CD4-positive, alpha-beta T cell treated with Interleukin-17A for 4 hours (primary cell): ENCODE data around the gene FLNC.

Experiments used
- DNase-seq: peaks from one replicate; pipeline ENCODE4 v3.0.0-alpha.2; 2020; ENCODE audit warnings: mixed read lengths

FLNC gene, protein sequence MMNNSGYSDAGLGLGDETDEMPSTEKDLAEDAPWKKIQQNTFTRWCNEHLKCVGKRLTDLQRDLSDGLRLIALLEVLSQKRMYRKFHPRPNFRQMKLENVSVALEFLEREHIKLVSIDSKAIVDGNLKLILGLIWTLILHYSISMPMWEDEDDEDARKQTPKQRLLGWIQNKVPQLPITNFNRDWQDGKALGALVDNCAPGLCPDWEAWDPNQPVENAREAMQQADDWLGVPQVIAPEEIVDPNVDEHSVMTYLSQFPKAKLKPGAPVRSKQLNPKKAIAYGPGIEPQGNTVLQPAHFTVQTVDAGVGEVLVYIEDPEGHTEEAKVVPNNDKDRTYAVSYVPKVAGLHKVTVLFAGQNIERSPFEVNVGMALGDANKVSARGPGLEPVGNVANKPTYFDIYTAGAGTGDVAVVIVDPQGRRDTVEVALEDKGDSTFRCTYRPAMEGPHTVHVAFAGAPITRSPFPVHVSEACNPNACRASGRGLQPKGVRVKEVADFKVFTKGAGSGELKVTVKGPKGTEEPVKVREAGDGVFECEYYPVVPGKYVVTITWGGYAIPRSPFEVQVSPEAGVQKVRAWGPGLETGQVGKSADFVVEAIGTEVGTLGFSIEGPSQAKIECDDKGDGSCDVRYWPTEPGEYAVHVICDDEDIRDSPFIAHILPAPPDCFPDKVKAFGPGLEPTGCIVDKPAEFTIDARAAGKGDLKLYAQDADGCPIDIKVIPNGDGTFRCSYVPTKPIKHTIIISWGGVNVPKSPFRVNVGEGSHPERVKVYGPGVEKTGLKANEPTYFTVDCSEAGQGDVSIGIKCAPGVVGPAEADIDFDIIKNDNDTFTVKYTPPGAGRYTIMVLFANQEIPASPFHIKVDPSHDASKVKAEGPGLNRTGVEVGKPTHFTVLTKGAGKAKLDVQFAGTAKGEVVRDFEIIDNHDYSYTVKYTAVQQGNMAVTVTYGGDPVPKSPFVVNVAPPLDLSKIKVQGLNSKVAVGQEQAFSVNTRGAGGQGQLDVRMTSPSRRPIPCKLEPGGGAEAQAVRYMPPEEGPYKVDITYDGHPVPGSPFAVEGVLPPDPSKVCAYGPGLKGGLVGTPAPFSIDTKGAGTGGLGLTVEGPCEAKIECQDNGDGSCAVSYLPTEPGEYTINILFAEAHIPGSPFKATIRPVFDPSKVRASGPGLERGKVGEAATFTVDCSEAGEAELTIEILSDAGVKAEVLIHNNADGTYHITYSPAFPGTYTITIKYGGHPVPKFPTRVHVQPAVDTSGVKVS (N-terminal part only)

GRCh38 chr7:128830231-128831177 lies at the start of gene FLNC:
TSS of gene FLNC (plus strand) at chr7:128830406. CDS start at chr7:128830638, 232 bp downstream.
- peak; percentile 52 for DNase-seq

DNA sequence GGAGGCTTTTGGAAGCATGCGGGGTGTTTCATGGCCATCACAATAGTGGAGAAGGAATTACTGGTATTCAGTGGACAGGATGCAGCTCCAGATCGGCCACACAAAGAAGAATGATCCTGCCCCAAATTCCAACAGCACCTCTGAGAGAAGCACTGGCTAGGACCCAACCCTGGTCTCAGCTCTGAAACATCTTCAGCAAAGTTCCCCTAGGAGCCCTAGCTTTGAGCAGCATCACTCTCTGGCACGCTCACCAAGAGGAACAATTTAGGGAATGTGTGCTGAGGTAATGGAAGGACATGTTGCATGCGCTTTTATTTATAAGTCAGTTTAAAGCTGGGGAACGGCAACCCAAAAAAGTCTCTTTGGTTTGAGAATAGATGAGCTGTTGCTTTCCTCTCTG lies 49.1 kb upstream of the FLNC start:
- no peak for DNase-seq

DNA sequence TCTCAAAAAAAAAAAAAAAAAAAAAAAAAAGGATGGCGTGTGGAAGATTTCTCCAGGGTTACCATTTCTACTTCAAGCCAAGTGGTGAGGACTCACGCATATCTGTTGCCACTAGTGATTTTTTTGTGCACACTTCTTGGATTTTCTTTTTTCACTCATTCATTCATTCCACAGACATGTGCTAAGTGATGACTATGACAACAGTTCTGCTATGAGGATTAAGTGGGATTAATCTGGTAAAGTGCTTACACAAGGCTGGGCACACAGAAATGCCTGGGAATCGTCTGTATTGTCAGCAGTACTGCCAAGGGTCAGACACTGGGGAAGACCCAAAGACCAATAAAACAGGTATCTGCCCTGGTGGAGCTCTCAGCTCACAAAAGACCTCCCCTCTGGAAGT lies 48.4 kb upstream of the FLNC start:
- DNase-seq = no peak

DNA sequence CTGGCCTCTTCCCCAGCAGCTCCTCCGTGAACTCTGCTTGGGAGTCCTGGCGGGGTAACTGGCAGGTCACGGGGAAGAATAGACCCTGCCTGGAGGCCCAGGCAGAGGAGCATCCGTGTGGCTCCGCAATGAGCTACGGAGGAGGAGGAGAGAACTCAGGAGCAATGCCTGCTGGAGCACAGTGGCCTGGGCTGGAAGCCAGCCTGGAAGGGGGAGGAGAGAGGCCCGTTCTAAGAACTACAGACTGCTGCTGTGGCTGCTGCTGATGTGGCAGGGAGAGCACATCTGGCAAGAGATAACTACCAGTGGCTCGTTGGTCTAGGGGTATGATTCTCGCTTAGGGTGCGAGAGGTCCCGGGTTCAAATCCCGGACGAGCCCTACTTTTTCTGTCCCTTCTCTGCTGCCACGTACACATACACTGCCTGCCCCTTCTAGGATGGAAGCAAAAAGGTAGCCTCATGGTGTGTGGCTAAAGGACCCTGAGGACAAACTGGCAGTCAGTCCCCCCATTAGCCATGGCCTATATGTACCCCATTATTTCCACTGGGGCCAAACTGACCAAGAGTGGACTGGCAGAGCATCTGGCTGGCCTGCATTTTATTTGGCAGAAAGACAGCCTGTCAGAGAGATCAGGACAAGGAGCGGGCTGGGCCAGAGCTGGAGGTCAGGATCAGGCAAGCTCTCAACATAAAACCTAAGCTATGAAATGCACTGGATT lies 46.9 kb upstream of the FLNC start:
- DNase-seq = no peak

DNA sequence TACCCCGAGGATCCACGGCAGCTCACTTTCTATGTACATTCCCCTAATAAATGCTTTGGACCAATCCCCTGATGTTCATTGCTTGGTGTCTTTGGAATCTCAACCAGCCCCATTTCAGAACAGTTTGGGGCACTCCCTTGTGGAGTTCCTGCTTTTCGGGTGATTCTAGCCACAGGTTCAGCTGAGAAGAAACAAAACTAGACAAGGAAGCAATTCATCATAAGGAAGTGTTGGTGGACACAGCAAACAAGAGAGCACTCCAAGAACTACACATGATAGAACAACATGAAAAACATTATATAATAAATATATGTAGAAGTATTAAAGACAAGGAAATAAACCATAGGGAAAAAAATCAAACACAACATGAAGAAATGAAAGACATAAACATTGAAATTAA lies 44.5 kb upstream of the FLNC start:
- DNase-seq = no peak

DNA sequence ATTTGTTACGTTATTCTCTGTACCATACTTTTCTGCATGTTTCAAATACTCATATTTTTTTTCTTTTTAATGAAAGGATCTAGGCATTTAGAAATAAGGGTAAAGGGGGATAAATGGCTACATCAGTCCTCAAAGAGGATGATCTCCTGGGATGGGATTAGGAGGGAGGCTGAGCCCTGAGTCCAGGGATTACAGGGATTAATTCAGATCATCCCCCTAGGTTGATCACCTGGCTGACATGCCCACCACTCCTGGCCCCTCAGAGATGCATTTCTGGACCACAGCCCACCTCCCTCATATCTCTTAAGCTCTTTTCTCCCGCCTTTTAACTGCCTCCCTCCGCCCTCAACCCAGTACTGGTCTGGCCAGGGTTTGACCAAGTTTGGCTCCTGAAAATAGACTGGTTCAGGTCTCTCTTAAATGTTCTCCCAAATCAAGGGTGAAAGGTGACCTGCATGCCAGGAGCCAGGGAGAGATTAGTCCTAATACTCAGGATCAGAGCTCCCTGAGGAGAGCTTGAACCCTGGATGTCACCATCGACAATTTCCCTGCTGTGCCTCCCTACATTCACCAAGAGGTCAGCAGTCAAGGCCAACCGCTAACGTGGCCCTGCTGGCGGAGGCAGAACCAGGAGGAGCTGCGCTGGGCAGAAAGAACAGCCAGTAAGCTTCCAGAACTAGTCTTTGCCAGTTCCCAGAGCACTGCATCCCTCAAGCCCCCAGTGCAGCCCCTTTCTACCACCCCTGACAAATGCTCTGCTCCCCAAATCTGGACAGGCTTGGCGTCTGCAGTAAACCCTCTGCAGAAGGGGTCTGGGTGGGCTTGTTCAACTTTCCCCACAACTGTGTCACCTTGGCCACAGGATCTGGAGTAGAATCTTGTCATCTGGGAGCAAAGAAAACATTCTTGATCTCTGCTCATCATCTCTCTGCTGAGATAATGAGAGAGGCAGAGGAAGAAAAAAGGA lies 41.5 kb upstream of the FLNC start:
- no peak for DNase-seq

- peak; percentile 17 for DNase-seq
Observed at GRCh38 chr7:128790315-128791041, 39.7 kb upstream of the FLNC start.

DNA sequence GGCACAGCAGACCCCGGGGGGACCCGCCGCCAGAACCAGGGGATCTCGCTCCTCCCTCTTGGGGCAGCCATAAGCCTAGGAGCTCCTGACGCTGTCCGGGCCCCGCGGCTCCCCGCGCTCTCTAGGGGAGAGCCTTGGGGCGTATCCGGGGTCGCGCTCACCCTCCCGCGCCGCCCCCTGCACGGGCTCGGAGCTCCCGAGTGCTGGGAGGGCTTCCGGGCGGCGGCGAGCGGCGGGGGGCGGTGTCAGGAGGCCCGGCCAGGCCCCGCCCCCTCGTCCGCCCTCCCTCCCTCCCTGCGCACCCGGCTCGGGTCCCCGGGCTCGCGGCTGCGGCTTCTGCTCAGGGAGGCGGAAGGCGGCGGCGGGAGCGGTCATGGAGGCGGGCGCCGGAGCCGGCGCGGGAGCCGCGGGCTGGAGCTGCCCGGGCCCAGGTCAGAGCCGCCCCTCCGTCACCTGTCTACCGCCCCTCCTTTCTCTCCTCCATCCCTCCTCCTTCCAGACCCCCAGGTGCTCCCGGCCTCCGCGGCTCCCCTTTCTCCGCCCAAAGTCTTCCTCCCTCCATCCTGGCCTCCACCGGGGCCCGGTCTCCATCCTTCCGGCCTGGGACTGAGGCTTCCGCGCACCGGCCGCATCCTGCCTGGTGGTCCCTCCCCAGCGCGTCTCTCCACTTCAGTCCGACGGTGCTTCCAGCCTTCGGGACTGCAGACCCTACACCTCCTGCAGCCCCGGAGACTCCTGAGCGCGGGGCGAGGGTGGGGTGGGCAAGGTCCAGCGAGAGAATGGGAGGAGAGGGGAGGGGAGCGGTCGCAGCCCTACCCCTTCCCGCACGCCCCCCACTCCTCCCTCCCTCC lies 38.9 kb upstream of the FLNC start, which contains the start of gene CCDC136:
CCDC136 (plus strand) TSS at position 848 of the 851 bp plus-strand sequence. CDS start 444 bp downstream, outside the sequence.
- DNase-seq = peak; percentile 92

DNA sequence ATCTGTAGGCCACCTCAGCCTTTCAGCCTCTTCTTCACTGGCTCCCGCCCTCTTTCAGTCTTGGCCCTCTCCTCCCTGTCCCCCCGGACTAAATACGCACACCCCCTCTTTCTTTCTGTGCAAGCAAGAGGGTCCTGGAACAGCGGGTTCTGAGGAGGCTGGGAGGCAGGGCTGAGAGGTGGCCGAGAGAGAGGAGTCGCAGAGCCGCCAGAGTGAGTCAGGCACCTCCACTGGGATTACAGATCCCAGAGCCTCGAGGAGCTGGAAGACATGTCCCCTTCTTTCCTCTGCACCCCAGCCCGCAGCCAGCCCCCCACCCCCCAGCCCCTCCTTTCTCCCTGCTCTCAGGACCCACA lies 38.3 kb upstream of the FLNC start:
- DNase-seq = no peak

GRCh38 chr7:128792471-128793180 lies 37.6 kb upstream of the FLNC start:
- no peak for DNase-seq

DNA sequence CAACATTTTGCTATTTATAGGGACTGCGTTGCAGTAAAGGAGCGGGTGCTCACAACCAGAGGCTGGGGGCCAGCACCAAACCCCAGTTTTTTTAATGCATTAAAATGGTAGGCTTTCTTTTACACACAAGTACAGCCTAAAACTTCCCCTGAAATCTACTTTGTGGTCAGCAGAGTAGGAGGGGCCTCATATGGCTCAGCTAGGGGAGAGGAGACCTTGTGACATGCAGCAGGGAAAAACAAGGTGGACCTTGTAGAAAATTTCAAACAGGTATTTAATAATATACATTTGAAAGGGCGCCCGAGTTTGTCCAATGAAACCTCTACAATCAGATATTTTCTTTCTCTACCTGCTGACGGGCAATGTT lies 37.0 kb upstream of the FLNC start:
- DNase-seq = no peak

DNA sequence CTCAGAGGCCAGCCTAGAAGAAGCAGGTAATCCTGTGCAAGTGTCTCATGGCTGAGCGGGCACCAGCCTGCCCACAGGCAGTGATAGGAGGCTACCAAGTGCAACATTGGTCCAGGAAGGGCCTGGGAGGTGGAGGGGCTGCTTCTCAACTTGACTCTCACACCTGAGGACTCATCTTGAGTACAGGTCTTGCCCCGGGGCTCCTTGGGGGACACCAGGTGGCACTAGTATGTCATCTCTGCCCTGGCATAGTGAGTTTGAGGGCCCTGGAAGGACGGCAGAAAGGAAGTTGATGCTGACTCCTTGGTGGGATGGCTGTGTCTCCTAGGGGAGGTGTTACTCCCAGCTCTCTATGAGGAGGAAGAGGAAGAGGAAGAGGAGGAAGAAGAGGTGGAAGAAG lies 36.2 kb upstream of the FLNC start:
- DNase-seq = peak; percentile 42

DNA sequence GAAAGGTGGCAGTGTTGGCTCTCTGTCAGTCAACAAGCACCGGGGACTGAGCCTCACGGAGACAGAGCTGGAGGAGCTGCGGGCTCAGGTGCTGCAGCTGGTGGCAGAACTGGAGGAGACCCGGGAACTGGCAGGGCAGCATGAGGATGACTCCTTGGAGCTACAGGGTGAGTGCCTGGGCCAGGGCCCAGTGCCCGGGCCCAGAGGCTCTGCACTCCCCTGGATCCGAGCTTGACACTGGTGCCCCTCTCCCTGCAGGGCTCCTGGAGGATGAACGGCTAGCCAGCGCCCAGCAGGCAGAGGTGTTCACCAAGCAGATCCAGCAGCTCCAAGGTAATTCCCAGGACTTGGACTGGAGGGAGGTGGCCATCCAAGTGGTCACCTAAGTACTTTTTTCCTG lies 35.8 kb upstream of the FLNC start:
- no peak for DNase-seq

GRCh38 chr7:128795129-128795528 lies 35.1 kb upstream of the FLNC start:
- DNase-seq = no peak

- no peak for DNase-seq
Observed at GRCh38 chr7:128796327-128796726, 33.9 kb upstream of the FLNC start.

DNA sequence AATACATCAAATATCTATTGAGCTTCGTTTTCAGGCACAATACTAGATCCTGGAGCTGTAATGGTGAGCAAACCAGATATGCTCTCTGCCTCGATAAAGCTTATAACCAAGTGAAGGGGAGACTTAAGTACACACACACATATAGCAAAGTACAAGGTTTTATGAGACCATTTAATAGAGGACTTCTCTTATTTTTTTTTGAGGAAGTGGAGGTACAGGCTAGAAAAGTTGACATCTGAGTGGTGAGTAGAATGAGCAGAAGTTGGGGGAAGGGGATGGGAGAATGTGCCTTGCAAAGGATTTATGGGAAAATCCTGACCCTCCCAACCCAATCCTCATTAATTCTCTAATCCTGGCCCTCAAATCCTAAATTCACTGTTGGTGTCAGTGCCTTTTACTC lies 30.8 kb upstream of the FLNC start:
- DNase-seq = no peak

DNA sequence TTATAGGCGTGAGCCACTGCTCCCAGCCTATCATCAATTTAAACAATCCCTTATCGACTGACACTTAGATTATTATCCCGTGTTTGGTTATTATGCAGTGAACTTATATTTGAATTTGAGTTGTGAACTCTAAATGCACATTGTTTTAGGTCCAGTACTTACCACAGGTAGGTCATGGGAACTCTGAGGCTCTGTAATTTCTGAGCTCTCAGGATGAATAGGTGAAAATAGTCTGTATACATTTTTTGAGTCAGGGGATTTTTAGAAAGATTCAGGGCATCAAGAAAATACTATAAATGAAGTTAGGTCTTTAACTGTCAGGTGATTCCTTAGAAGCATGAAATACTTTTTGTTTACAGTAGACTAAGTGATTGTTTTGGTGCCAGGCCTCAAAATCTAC lies 29.6 kb upstream of the FLNC start:
- DNase-seq = no peak

- no peak for DNase-seq
Observed at GRCh38 chr7:128801003-128801402, 29.2 kb upstream of the FLNC start.
